ENCODE measurements around the gene KIF2C. TPM values are rescaled to one million over a fixed set of nuclear protein-coding genes. Genes with fewer than 3 reads are reported as not detected.
"Not testable (repeated sequence)": the region's sequence is repeated elsewhere in the genome, so short reads cannot be mapped to it uniquely, and the experiment has no call there.

KIF2C gene
- total and polyA plus RNA-seq, 10 donors, result 1.4 to 7.6 (median 4.5) TPM

- DNase-seq, result peak; percentile 90
- H3K27ac ChIP-seq, result peak within 1 kb of the TSS; percentile 95 to 99 (median 96)
- TF ChIP-seq CTCF (IDR thresholded peaks at IDR 0.05 in 8 of 11, conservative IDR thresholded peaks at IDR 0.05 in 3 of 11) (no peak), POLR2A (IDR thresholded peaks at IDR 0.05) (peak in 1 of 3 donors; percentile 22), POLR2AphosphoS5 (IDR thresholded peaks at IDR 0.05) (peak; percentile 70 to 79 (median 76))
- H3K36me3 ChIP-seq, result peaks cover 0 to 37% (median 34%) of the 10 kb centered on the region in 6 donors
- H3K9me3 ChIP-seq, result no peaks in the 10 kb centered on the region
- H3K4me1 ChIP-seq, result peaks cover 51 to 100% (median 82%) of the 10 kb centered on the region in 6 donors
- intact Hi-C loops (cut with DNase I; ENCODE audit: low total_unique reads), result no loop called here
- WGBS, 5 donors, result 27 to 43% (median 37%) methylated on average over 16 to 23 of the region's 23 CpGs
- H3K27me3 ChIP-seq (replicated peaks in 1 of 7), result no peaks in the 10 kb centered on the region
- peak within 1 kb of the TSS in 5 of 8 donors; percentile 4 to 58 (median 10) for H3K4me3 ChIP-seq
Measured at GRCh38 chr1:44808063-44808937, 68.7 kb downstream of the KIF2C start, which contains the start of gene BTBD19. BTBD19 (plus strand) TSS chr1:44808523; CDS start chr1:44808821, 298 bp downstream.

- peak; percentile 92 for DNase-seq
- intact Hi-C loops (cut with DNase I; ENCODE audit: low total_unique reads), result no loop called here
- Histone ChIP-seq H3K9me3 (no peaks in the 10 kb centered on the region), H3K4me3 (peak overlapping the region in 3 of 8 donors; percentile 4 to 58 (median 10)), H3K27me3 (replicated peaks in 1 of 7) (no peaks in the 10 kb centered on the region), H3K36me3 (peaks cover 0 to 28% (median 25%) of the 10 kb centered on the region in 6 donors), H3K27ac (peak overlapping the region; percentile 95 to 99 (median 96)), H3K4me1 (peaks cover 51 to 100% (median 84%) of the 10 kb centered on the region in 6 donors)
- TF ChIP-seq CTCF (IDR thresholded peaks at IDR 0.05 in 8 of 11, conservative IDR thresholded peaks at IDR 0.05 in 3 of 11) (peak in 4 of 11 experiments; percentile 11 to 37 (median 24)), POLR2A (IDR thresholded peaks at IDR 0.05) (no peak), POLR2AphosphoS5 (IDR thresholded peaks at IDR 0.05) (peak; percentile 15 to 87 (median 75))
- 12 to 27% (median 21%) methylated on average over 6 of the region's 6 CpGs for WGBS, 5 donors
Measured at GRCh38 chr1:44808938-44809917, 69.6 kb downstream of the KIF2C start.

- H3K27ac ChIP-seq, result peak overlapping the region; percentile 95 to 99 (median 96)
- 23 to 31% (median 27%) methylated on average over 9 to 12 of the region's 12 CpGs for WGBS, 5 donors
- peaks cover 0 to 18% (median 15%) of the 10 kb centered on the region in 6 donors for H3K36me3 ChIP-seq
- DNase-seq, result peak; percentile 90
- intact Hi-C loops (cut with DNase I; ENCODE audit: low total_unique reads), result no loop called here
- TF ChIP-seq POLR2AphosphoS5 (IDR thresholded peaks at IDR 0.05) (peak; percentile 19 to 58 (median 36)), POLR2A (IDR thresholded peaks at IDR 0.05) (no peak), CTCF (IDR thresholded peaks at IDR 0.05 in 8 of 11, conservative IDR thresholded peaks at IDR 0.05 in 3 of 11) (no peak)
- peaks cover 51 to 100% (median 89%) of the 10 kb centered on the region in 6 donors for H3K4me1 ChIP-seq
- peak overlapping the region in 1 of 8 donors; percentile 58 for H3K4me3 ChIP-seq
- no peaks in the 10 kb centered on the region for H3K27me3 ChIP-seq (replicated peaks in 1 of 7)
- H3K9me3 ChIP-seq, result no peaks in the 10 kb centered on the region
Measured at GRCh38 chr1:44810101-44810761, 70.6 kb downstream of the KIF2C start.

GRCh38 chr1:44810762-44811105, 71.1 kb downstream of the KIF2C start:
- Histone ChIP-seq H3K4me1 (peaks cover 51 to 99% (median 87%) of the 10 kb centered on the region in 6 donors), H3K36me3 (peaks cover 0 to 13% (median 10%) of the 10 kb centered on the region in 6 donors), H3K4me3 (peak overlapping the region in 1 of 8 donors; percentile 58), H3K27ac (peak overlapping the region; percentile 95 to 99 (median 96))
- 80 to 93% (median 88%) methylated on average over 4 of the region's 4 CpGs for WGBS, 5 donors
- DNase-seq; H3K27me3 ChIP-seq (replicated peaks in 1 of 7); H3K9me3 ChIP-seq; intact Hi-C loops (cut with DNase I; ENCODE audit: low total_unique reads): not testable (repeated sequence)

Measured in spleen (tissue), 11 donors.